Measurements from ENCODE around the gene DHPS. TPM values are rescaled to one million over a fixed set of nuclear protein-coding genes. Genes with fewer than 3 reads are reported as not detected.

DHPS gene
- total and polyA plus RNA-seq, 2 donors (not counting 3 experiments of a cell fraction or from before 2014, with no cell fraction given) = 68.4 to 90.1 TPM

DNA sequence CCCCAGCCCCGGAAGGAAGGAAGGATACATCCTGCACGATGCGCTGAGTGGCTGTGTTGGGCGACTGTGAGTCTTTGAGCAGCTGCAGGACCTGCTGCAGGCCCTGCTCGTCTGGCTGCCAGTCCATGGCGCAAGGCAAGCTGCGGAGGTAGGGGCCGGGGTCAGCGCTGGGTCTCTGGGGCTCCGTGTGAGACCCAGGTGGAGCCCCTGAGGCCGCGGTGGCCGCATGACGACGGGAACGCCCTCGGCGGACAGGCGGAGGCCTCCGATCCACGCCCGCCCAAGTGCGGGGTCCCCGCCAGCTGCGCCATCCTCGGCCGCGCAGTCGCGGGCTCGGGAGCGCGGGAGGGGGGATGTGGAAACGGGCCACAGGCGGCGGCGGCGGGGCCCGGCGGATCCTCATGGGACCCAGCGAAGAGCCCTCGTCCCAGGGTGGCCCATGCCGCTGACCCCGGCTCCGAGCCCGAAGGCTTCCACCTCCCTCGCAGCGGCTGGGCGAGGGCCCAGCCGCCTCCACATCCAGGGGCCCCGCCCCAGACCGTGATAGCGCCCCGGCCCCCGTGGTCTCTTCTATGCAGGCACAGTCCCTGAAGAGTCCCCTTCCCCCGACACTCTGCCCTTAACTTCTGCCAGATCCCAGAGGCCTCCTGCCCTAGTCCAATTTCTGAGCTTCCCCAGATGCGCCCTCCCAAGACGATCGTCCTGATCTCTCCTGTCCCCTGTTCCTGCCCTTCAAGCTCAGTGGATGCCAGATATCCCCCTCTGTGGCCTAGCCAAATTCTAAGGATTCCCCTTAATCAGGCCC is 39.4 kb upstream of the DHPS start:
- BruUV-seq (replicated peaks) = no TSS peak
- H3K9me3 ChIP-seq (replicated peaks; ENCODE audit: control insufficient read depth, insufficient read depth, low read length) = no peaks in the 10 kb centered on the region
- no peak for TF ChIP-seq FOS (IDR thresholded peaks at IDR 0.05; ENCODE audit: borderline replicate concordance, insufficient read depth, low read length)
- peak; percentile 39 for TF ChIP-seq POLR2AphosphoS5 (IDR thresholded peaks at IDR 0.05; ENCODE audit: insufficient read depth, low read depth, low read length)
- no peak for TF ChIP-seq MYC (IDR thresholded peaks at IDR 0.05; ENCODE audit: low read depth, low read length)
- no peak for TF ChIP-seq EZH2 (IDR thresholded peaks at IDR 0.05; ENCODE audit: borderline replicate concordance, low read depth, low read length, severe bottlenecking)
- TF ChIP-seq, protein P1, sequence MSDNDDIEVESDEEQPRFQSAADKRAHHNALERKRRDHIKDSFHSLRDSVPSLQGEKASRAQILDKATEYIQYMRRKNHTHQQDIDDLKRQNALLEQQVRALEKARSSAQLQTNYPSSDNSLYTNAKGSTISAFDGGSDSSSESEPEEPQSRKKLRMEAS (IDR thresholded peaks at IDR 0.05; ENCODE audit: insufficient read depth, insufficient read length) = no peak
- TF ChIP-seq POLR2A (IDR thresholded peaks at IDR 0.05; ENCODE audit: low read depth, low read length) = peak; percentile 38
- dilution Hi-C loops (cut with MboI; ENCODE audit: extremely low pct_ligation_motif_present, low sequenced_read_pairs) (no loop called here), intact Hi-C loops (cut with micrococcal nuclease) (loop anchor here (5.0 kb wide), 1 partner anchor 376 kb away; no protein-coding TSS in a partner anchor)
- H3K27me3 ChIP-seq (ENCODE audit: control insufficient read depth in 2 of 2, insufficient read depth in 2 of 2, low read length in 2 of 2) = no peaks in the 10 kb centered on the region
- CTCF ChIA-PET = interaction anchor here (0.9 to 4.5 kb wide), 9 partner anchors 10 to 127 kb away, joined by 3 to 38 read pairs (median 5); no protein-coding TSS in a partner anchor
- peaks cover 66% of the 10 kb centered on the region for H3K79me2 ChIP-seq (ENCODE audit: control insufficient read depth, insufficient read depth, low read length)
- H3K27ac ChIP-seq (ENCODE audit: insufficient read depth, low read depth, low read length) = peak overlapping the region; percentile 57
- H4K20me1 ChIP-seq (replicated peaks; ENCODE audit: control insufficient read depth, extremely low read depth, insufficient read depth, low read length) = no peaks in the 10 kb centered on the region
- FAIRE-seq = no peak
- H2AFZ ChIP-seq (ENCODE audit: low read depth, low read length) = no peak overlapping the region
- peak overlapping the region; percentile 81 for H3K4me2 ChIP-seq (ENCODE audit: insufficient read depth, low read length)
- no peaks in the 10 kb centered on the region for H3K9me1 ChIP-seq (replicated peaks; ENCODE audit: control insufficient read depth, extremely low read depth, insufficient read depth, low read length)
- POLR2A ChIA-PET = interaction anchor here (0.6 to 3.2 kb wide), 3 partner anchors 13 to 71 kb away, joined by 5 to 14 read pairs (median 6); partner anchors contain the start of genes JUNB and TRIR
- H3K36me3 ChIP-seq (ENCODE audit: control insufficient read depth in 2 of 2, extremely low read depth in 1 of 2, insufficient read depth in 2 of 2, low read length in 2 of 2) = peaks cover 5 to 12% of the 10 kb centered on the region in 2 experiments
- no peak for DNase-seq (ENCODE audit: low read depth, low spot score)
- H3K4me3 ChIP-seq (replicated peaks in 1 of 3; ENCODE audit: insufficient read depth in 1 of 3, low read depth in 1 of 3, low read length in 3 of 3) = peak overlapping the region; percentile 62 to 90 (median 88)
- peaks cover 10% of the 10 kb centered on the region for H3K4me1 ChIP-seq (ENCODE audit: control insufficient read depth, extremely low read depth, insufficient read depth, low read length)
- H3K9ac ChIP-seq (replicated peaks; ENCODE audit: extremely low read depth, insufficient read depth, low read length) = peak overlapping the region; percentile 78
